ENCODE measurements around the gene NCKAP5.

DNA sequence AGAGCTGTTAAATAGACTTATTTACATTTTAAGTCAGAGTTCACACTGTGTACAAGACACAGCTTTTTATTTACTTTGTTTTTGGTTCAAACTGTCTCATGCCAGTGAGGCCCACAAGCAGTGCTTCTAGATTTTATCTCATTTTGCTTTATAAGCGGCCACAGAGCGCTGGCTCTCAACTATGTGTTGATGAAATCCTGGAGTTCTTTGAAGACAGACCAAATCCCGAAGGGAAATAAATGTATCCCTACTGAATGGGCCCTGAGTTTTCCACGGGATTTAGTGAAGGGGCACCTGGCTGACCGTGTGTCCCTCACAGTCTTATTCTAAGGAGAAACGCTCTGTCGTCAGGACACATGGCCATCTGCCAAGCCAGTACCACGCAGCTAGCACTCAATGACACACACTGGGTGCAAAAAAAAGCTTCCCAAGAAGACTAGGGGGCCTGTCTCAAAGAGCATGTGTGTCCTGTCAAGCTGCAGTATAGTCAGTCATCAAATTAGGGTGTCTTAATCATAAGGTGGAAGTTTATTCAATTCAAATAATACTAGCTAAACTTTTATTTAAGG lies 921.6 kb downstream of the NCKAP5 start:
- TF ChIP-seq CTCF (IDR thresholded peaks at IDR 0.05) (no peak), POLR2A (IDR thresholded peaks at IDR 0.05) (no peak)

All from vagina (tissue), 2 donors.